ENCODE measurements around the gene NCK2. TPM values are rescaled to one million over a fixed set of nuclear protein-coding genes. Genes with fewer than 3 reads are reported as not detected.

The NCK2 gene
- total RNA-seq, 2 experiments from 2014 or later: 51.6 to 54.1 TPM

DNA sequence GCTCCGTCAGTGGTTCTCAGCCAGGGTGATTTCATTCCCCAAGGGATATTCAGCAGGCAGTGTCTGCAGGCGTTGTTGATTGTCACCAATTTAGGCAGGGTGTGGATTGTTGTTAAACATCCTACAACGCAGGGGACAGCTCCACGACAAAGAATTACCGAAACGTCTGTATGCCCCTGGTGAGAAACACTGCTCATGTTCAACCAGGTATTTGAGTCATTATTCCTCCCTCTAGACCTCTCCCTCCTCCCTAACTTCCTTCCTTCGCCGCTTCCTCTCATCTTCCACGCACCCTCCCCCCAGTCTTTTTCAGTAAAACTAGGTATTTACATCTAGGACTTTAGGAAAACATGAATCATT is 50.8 kb downstream of the NCK2 start:
- ATAC-seq (peak; percentile 25), DNase-seq (no peak)
- Mint-ChIP-seq H3K4me3 (peak overlapping the region; percentile 68), H3K36me3 (peaks cover 25% of the 10 kb centered on the region), H3K27me3 (no peaks in the 10 kb centered on the region), H3K4me1 (peaks cover 92% of the 10 kb centered on the region), H3K9me3 (ENCODE audit: low read depth) (no peaks in the 10 kb centered on the region), H3K27ac (peak overlapping the region; percentile 98)
- CTCF ChIA-PET: interaction anchor here (1.0 to 4.1 kb wide), 3 partner anchors 49 to 139 kb away, joined by 3 to 26 read pairs (median 14); no protein-coding TSS in a partner anchor

DNA sequence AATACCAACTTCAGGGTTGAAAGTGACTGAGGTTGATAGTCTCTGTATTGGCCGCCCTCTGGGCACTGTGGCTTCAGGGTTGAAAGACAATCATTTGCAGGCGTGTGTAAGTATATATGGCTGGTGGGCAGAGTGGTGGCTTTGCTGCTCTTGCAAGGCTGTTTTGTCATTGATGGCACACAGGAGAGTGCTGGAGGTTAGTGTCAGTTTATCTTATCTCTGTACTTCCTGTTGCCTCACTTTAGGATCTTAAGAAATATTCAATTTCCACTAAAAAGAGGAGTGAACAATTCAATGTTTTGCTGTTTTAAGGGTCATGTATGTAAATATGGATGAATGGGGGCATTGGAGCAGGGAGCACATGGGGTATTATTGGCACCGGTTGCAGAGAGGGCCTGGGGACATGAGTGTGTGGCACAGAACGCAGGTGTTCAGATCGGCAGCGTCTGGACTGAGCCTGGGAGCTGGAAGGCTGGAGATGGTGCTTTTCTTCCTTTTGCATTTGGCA is 51.5 kb downstream of the NCK2 start:
- ATAC-seq (peak; percentile 67), DNase-seq (peak; percentile 81)
- H3K36me3 Mint-ChIP-seq: peaks cover 28% of the 10 kb centered on the region
- H3K4me1 Mint-ChIP-seq: peaks cover 92% of the 10 kb centered on the region
- H3K9me3 Mint-ChIP-seq (ENCODE audit: low read depth): no peaks in the 10 kb centered on the region
- CTCF ChIA-PET: interaction anchor here (1.0 to 4.1 kb wide), 4 partner anchors 9 to 139 kb away, joined by 3 to 26 read pairs (median 16); no protein-coding TSS in a partner anchor
- H3K27ac Mint-ChIP-seq: peak overlapping the region; percentile 98
- peak overlapping the region; percentile 68 for H3K4me3 Mint-ChIP-seq
- H3K27me3 Mint-ChIP-seq: no peaks in the 10 kb centered on the region

DNA sequence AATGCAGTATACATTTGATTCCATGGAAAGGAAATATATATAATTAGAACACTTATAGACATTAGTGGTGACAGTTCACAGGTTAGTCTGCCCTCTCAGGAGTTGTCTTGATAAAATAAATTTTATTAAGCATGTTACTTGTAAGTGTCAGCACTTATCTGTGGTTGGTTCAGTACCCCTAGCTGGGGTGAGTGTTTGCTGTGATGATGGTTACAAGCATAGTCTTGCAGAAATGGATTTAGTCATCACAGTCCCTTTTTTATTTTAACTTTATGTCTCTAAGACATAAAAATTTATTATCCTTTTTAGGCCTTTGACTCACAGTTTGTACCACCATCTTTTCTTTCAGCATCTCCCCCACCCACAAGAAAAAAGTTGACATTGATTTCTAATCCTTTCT is 52.1 kb downstream of the NCK2 start:
- CTCF ChIA-PET: interaction anchor here (1.2 to 4.1 kb wide), 6 partner anchors 10 to 66 kb away, joined by 4 to 26 read pairs (median 12); no protein-coding TSS in a partner anchor
- DNase-seq (no peak), ATAC-seq (peak; percentile 23)
- H3K4me1 Mint-ChIP-seq: peaks cover 92% of the 10 kb centered on the region
- H3K36me3 Mint-ChIP-seq: peaks cover 29% of the 10 kb centered on the region
- H3K4me3 Mint-ChIP-seq: peak overlapping the region; percentile 65
- H3K27me3 Mint-ChIP-seq: no peaks in the 10 kb centered on the region
- peak overlapping the region; percentile 98 for H3K27ac Mint-ChIP-seq
- H3K9me3 Mint-ChIP-seq (ENCODE audit: low read depth): no peaks in the 10 kb centered on the region

DNA sequence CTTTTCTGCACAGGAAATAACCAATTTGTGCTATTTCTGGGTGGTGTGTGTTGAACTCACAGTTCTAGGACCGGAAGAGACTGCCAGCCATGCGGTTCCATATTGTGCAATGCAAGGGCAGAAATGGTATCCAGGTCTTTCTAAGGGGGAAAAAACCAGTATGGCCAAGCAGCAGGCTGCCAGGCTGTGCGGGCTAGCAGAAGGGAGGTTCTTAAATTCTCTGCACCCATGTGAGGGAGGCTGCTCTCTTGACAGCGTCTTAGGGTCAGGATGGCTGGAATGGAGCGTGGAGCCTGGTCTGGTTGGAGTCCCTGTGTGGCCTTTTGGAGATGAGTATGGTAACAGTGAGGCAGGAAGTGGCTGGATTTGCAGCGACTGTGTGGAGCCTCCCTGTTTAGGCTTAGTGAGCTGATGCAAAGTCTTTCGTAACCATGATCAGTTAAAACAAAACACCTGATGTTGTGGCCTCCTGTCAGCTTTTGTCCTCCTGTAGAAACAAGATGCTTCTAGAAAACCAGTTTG is 52.6 kb downstream of the NCK2 start:
- ATAC-seq (peak; percentile 55), DNase-seq (peak; percentile 85)
- Mint-ChIP-seq H3K9me3 (ENCODE audit: low read depth) (no peaks in the 10 kb centered on the region), H3K36me3 (peaks cover 30% of the 10 kb centered on the region), H3K4me1 (peaks cover 92% of the 10 kb centered on the region), H3K27me3 (no peaks in the 10 kb centered on the region), H3K27ac (peak overlapping the region; percentile 98), H3K4me3 (peak overlapping the region; percentile 65)
- CTCF ChIA-PET: interaction anchor here (1.1 to 4.1 kb wide), 12 partner anchors 10 to 297 kb away, joined by 3 to 26 read pairs (median 5); no protein-coding TSS in a partner anchor

DNA sequence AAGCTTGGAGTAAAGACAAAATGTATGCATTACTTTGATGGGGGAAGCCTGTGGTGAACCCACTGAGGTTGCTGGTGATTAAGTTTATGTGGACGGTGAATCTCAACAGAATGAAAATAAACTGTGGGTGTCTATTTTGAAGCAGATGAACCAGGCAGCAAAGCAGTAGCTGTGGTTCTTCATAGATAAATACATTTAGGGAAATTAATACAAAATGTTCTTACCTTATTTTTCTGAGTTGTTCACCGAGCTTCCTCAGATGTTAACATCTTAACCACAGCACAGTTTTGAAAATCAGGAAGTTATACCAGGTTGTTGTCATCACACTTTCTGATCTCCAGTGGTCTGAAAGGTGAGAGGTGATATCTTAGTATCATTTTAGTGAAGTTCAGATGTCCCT is 53.9 kb downstream of the NCK2 start:
- H3K27ac Mint-ChIP-seq: peak overlapping the region; percentile 98
- no peaks in the 10 kb centered on the region for H3K9me3 Mint-ChIP-seq (ENCODE audit: low read depth)
- peaks cover 25% of the 10 kb centered on the region for H3K36me3 Mint-ChIP-seq
- DNase-seq (peak; percentile 76), ATAC-seq (peak; percentile 7)
- no peaks in the 10 kb centered on the region for H3K27me3 Mint-ChIP-seq
- H3K4me1 Mint-ChIP-seq: peaks cover 92% of the 10 kb centered on the region
- CTCF ChIA-PET: interaction anchor here (0.8 to 4.1 kb wide), 18 partner anchors 8 to 296 kb away, joined by 3 to 26 read pairs (median 4); no protein-coding TSS in a partner anchor
- peak overlapping the region; percentile 56 for H3K4me3 Mint-ChIP-seq

DNA sequence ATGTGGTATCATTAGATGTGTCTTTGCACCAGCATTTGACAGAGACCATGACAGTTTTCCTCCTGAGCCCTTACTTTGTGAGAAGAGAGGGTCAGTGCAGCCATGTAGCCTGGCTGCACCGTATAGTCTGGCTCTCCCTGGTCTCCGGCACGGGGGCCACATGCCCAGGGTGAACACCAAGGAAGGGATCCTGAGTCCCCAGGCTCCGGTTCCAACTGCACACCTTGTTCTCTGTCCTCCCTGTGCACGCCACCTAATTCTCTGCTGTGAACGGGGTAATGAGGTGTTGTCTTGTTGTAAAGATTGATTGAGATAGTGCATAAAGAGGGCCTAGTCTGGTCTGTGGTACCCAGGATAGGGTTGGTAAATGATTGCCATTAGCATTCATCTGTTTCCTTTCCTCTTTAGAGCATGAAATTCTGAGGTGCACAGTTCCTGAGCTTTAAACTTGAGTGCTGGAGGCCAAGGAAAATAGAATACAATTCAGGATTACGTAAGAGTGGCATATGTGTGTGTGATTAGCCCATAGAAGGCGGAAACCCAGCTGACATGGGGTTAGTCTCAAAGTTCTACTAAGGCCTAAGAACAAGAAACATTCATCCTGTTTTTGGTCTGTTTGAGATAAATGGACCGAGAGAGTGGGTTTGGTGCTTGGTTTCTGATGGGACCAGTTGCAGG is 55.5 kb downstream of the NCK2 start:
- CTCF ChIA-PET: interaction anchor here (1.4 to 3.7 kb wide), 3 partner anchors 10 to 71 kb away, joined by 3 to 19 read pairs (median 6); no protein-coding TSS in a partner anchor
- Mint-ChIP-seq H3K4me3 (peak overlapping the region; percentile 3), H3K36me3 (peaks cover 28% of the 10 kb centered on the region), H3K27ac (peak overlapping the region; percentile 88), H3K27me3 (no peaks in the 10 kb centered on the region), H3K9me3 (ENCODE audit: low read depth) (no peaks in the 10 kb centered on the region), H3K4me1 (peaks cover 96% of the 10 kb centered on the region)
- no peak for ATAC-seq
- no peak for DNase-seq

DNA sequence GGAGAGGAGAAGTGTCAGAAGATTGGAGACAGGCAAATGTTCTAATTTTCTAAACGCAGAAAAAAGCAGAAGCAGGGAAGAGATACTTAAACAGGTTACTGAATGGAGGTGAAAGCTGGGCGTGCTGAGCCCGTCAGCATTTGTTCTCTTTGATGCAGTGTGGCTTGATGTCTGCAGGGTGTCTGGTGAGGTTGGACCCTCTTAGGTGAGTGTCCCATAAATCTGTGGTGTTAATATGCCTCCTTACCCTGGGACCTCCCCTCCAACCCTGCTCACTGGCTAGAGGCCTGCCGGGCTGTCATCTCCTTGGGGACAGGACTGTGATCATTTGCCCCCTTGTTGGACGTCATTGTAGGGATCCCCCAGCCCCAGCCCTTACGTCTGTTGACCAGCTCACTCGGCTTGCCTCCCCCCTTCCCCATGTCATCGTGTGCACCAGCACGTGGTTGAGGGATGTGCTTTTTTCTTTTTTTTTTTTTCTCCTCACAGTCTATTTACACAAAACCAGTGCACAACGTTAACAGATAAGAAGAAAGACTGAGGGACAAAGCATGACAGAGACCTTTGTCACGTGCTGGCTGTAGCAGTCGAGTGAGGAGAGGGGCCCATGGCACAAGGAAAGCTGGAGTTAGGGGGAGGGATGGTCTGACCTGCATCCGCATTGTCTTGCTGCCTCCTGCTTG is 56.4 kb downstream of the NCK2 start:
- H3K9me3 Mint-ChIP-seq (ENCODE audit: low read depth): no peaks in the 10 kb centered on the region
- no peak for DNase-seq
- CTCF ChIA-PET: interaction anchor here (3.0 kb wide), 1 partner anchor 11 kb away, joined by 14 read pairs; no protein-coding TSS in a partner anchor
- peaks cover 93% of the 10 kb centered on the region for H3K4me1 Mint-ChIP-seq
- peak overlapping the region; percentile 88 for H3K27ac Mint-ChIP-seq
- no peak overlapping the region for H3K4me3 Mint-ChIP-seq
- H3K27me3 Mint-ChIP-seq: no peaks in the 10 kb centered on the region
- peaks cover 30% of the 10 kb centered on the region for H3K36me3 Mint-ChIP-seq
- no peak for ATAC-seq

DNA sequence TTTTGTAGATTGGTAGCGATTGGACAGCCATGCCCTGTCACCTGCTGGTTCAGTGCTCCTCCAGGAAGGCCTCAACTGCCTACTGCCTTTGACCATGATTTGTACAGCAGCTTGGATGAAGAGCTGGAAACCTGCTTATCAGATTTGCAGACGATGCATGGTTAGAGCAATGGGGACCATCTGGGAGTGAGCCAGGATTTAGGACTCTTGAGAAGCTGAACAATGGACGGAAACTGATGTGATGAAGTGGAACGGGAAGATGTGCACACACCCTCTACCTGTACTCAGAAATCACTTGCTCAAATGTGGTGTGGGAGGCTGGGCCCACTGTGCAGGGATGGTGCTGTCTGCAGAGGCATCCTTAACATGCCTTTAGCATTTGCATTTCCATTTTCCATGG is 57.2 kb downstream of the NCK2 start:
- no peak for ATAC-seq
- Mint-ChIP-seq H3K36me3 (peaks cover 35% of the 10 kb centered on the region), H3K4me1 (peaks cover 91% of the 10 kb centered on the region), H3K9me3 (ENCODE audit: low read depth) (no peaks in the 10 kb centered on the region), H3K27me3 (no peaks in the 10 kb centered on the region), H3K27ac (peak overlapping the region; percentile 82), H3K4me3 (no peak overlapping the region)
- DNase-seq: no peak
- CTCF ChIA-PET: interaction anchor here (1.7 to 3.0 kb wide), 2 partner anchors 12 to 15 kb away, joined by 5 to 14 read pairs; no protein-coding TSS in a partner anchor

DNA sequence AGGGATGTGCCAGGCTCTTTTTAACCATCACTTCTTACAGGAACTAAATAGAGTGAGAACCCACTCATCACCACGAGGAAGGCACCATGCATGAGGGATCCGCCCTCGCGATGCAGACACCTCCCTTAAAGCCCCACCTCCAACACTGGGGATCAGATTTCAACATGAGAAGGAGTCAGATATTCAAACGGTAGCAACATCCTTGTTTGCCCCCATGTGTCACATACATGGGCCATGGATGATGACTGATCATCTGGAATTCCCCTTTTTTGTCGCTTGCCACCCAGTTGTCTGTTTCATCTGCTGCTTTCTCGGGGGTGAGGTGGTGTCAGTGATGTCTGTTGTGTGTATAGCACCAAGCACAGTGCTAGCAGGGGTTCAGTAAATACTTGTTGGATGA is 57.9 kb downstream of the NCK2 start:
- CTCF ChIA-PET: interaction anchor here (1.2 to 3.0 kb wide), 3 partner anchors 13 to 226 kb away, joined by 4 to 14 read pairs (median 5); no protein-coding TSS in a partner anchor

DNA sequence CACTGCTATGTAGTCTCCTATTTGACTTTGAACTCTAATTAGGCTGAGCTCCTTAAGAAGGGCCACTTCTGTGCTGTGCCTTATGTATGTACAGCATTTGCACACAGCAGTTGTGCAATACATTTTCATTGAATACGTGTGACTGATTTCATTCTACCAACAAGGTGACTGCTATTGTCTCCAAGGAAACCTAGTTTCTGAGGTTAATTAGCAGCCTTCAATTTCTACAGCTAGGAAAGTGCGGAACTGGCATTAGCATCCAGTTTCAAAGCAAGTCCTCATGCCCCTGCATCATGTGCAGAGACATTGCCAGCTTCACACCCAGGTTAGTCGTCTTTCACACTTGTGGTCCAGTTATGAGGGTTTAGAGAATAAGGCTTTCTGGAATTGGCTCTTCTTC is 58.6 kb downstream of the NCK2 start:
- Mint-ChIP-seq H3K4me3 (peak overlapping the region; percentile 4), H3K36me3 (peaks cover 40% of the 10 kb centered on the region), H3K9me3 (ENCODE audit: low read depth) (no peaks in the 10 kb centered on the region), H3K27me3 (no peaks in the 10 kb centered on the region), H3K4me1 (peaks cover 88% of the 10 kb centered on the region), H3K27ac (peak overlapping the region; percentile 82)
- peak; percentile 34 for ATAC-seq
- CTCF ChIA-PET: interaction anchor here (1.1 to 3.0 kb wide), 6 partner anchors 9 to 228 kb away, joined by 3 to 14 read pairs (median 4); no protein-coding TSS in a partner anchor
- DNase-seq: peak; percentile 62

More for the DNA sequence above, 57.9 kb downstream of the NCK2 start:
- Mint-ChIP-seq H3K36me3 (peaks cover 38% of the 10 kb centered on the region), H3K9me3 (ENCODE audit: low read depth) (no peaks in the 10 kb centered on the region), H3K4me3 (peak overlapping the region; percentile 3), H3K27ac (peak overlapping the region; percentile 82), H3K4me1 (peaks cover 89% of the 10 kb centered on the region), H3K27me3 (no peaks in the 10 kb centered on the region)
- DNase-seq (peak; percentile 72), ATAC-seq (peak; percentile 59)

DNA sequence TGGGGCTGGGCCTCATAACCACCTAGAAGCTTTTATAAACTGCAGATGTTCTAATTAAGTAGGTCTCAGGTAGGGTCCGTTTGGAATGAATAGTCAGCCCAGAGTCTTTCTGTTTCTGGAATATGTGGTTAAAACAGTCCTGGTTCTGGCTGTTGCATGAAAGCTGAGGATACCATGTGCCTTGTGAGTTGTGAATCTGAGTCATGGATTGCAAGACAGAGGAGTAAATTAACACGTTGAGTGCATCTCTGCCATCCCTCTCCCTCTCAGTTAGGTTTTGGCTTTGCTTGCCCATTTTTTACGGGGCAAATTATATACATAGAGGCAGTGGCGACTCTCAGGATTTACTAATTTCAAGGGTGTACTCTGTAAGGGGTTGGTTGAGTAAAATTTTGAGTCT is 59.1 kb downstream of the NCK2 start:
- Mint-ChIP-seq H3K36me3 (peaks cover 45% of the 10 kb centered on the region), H3K4me1 (peaks cover 88% of the 10 kb centered on the region), H3K27me3 (no peaks in the 10 kb centered on the region), H3K9me3 (ENCODE audit: low read depth) (no peaks in the 10 kb centered on the region), H3K4me3 (peak overlapping the region; percentile 4), H3K27ac (peak overlapping the region; percentile 82)
- ATAC-seq (peak; percentile 14), DNase-seq (no peak)
- CTCF ChIA-PET: interaction anchor here (0.9 to 3.0 kb wide), 6 partner anchors 8 to 229 kb away, joined by 3 to 14 read pairs (median 4); no protein-coding TSS in a partner anchor

DNA sequence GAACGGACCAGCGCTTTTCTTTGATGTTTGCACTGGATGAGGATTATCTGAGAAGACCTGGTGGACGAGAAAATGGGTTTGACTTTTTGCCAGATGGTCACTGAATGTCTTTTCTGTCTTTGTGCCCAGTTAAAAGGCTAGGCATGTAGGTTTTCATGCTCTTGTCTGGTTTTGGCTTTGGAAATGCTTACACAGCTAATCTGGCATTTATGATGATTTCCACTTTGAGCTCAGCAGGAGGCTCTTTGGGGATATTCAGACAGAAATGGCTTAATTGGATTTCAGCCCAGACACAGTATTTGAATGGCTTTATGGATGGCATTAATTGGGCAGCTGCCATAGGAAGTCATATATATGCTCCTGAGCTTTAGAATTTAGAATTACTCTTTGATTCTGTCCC is 59.6 kb downstream of the NCK2 start:
- CTCF ChIA-PET: interaction anchor here (0.9 to 3.0 kb wide), 6 partner anchors 8 to 229 kb away, joined by 3 to 14 read pairs (median 4); no protein-coding TSS in a partner anchor
- Mint-ChIP-seq H3K9me3 (ENCODE audit: low read depth) (no peaks in the 10 kb centered on the region), H3K27me3 (no peaks in the 10 kb centered on the region), H3K4me1 (peaks cover 88% of the 10 kb centered on the region), H3K4me3 (no peak overlapping the region), H3K27ac (peak overlapping the region; percentile 82), H3K36me3 (peaks cover 47% of the 10 kb centered on the region)
- ATAC-seq (no peak), DNase-seq (no peak)

DNA sequence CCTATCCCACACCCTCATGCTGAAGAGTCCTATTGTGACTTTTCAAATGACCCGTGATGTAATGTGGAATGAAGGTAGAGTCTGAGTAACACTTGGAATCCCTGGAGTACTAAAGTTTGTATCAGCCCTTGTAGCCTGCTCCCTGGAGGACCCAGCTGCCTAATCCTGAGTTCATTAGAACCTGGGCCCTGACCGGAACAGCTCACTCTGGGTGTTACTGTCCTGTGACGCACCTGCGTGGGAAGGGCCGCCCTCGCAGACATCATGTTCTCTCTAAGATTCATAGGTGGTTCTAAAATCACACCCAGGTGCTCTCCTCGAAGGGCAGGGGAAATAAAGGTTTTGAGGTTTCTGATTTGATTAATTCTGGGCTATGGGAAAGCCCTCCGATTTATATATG is 62.3 kb downstream of the NCK2 start:
- H3K9me3 Mint-ChIP-seq (ENCODE audit: low read depth): no peaks in the 10 kb centered on the region
- DNase-seq (no peak), ATAC-seq (no peak)
- CTCF ChIA-PET: no interaction called here
- no peak overlapping the region for H3K4me3 Mint-ChIP-seq
- H3K36me3 Mint-ChIP-seq: peaks cover 34% of the 10 kb centered on the region
- H3K27me3 Mint-ChIP-seq: no peaks in the 10 kb centered on the region
- no peak overlapping the region for H3K27ac Mint-ChIP-seq
- peaks cover 80% of the 10 kb centered on the region for H3K4me1 Mint-ChIP-seq
